NCI-H1092 (cell line): ENCODE results near the gene BTG1.

ENCODE experiments used
- DNase-seq: peaks from one replicate; lab custom pipeline; 2025; lab: John Stamatoyannopoulos, UW

The BTG1 gene, protein sequence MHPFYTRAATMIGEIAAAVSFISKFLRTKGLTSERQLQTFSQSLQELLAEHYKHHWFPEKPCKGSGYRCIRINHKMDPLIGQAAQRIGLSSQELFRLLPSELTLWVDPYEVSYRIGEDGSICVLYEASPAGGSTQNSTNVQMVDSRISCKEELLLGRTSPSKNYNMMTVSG

GRCh38 chr12:92145731-92146496, at the start of gene BTG1:
BTG1 (minus strand) TSS chr12:92145846; CDS start chr12:92145535, 311 bp downstream.
- peak; percentile 98 for DNase-seq

- no peak for DNase-seq
Measured at GRCh38 chr12:92194561-92194960, 48.9 kb upstream of the BTG1 start.

DNA sequence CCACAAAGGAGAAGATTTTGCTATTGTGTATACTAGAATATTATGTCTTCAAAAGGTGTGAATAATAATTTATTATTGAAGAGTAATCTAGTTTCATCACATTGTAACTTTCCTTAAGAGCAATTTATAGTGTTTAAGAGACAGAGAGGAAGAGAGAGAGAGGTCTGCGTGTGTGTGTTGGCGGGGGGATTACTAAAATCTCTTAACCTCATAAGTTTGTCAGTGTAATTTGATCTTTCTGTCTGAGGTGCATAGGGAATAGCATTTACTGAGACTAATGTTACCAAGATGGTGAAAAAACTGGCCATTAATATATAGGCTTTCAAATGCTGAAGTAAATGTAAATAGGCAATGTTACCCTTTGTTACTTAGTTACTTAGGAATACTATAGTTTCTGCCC, 48.2 kb upstream of the BTG1 start:
- DNase-seq = no peak

DNA sequence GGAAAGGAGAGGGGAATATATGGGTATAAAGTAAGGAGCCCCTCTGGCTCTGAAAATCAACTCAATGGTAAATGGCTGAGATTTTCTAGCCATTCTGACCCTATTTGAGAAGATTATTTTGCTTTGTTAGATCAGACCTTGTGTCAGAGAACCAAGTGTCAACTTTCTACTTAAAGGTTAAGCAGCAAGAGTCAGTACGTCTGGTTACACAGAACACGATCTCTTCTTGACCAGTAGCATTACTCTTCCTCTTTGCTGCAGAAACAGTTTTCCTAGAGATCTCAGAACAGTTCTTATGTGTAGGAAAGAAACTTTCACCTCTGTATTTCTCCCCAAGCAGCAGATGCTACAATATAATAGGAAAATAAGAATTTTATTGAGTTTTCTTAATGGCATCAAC, 47.4 kb upstream of the BTG1 start:
- no peak for DNase-seq

DNA sequence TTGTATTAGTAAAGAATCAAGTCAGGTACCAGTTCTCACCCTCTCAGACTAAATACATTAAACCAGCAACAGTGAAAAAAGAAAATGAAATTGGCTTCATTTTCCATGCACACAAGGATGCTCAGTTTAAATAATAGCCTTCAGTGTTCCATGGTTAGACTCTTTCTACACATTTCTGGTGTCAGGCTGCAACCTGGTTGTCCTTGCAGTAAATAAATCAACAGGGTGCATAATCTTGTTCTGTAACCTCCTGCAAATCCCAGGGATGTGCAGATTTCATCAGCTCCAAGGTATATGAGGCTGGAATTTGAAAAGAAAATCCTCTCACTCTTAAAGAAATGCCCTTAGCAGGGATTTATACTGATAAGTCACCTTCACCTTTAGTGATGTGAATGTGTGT, 46.7 kb upstream of the BTG1 start:
- DNase-seq = no peak

GRCh38 chr12:92191061-92191460, 45.4 kb upstream of the BTG1 start:
- DNase-seq = no peak

- no peak for DNase-seq
Measured at GRCh38 chr12:92188517-92189188, 43.0 kb upstream of the BTG1 start.

DNA sequence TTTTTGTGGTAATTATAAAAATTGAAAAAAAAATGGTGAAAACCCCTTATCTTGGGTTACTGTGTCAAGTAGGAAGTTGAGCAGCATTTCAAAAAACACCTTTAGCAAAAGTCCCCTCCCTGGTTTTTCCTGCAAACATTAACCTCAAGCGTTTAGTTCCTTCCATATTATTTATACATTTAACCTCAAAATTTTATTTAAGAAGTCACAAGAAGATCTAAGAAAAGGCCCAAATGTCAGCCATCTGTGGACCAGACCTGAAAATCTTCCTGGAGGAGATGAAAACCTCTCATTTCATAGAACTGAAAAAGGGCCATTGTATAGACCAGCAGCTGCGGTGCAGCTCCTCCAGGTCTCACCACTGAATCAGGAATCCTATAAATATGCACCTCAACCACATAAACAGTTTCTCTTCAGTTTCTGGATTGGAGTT, 40.4 kb upstream of the BTG1 start:
- DNase-seq = no peak

- no peak for DNase-seq
Measured at GRCh38 chr12:92185052-92185451, 39.4 kb upstream of the BTG1 start.

DNA sequence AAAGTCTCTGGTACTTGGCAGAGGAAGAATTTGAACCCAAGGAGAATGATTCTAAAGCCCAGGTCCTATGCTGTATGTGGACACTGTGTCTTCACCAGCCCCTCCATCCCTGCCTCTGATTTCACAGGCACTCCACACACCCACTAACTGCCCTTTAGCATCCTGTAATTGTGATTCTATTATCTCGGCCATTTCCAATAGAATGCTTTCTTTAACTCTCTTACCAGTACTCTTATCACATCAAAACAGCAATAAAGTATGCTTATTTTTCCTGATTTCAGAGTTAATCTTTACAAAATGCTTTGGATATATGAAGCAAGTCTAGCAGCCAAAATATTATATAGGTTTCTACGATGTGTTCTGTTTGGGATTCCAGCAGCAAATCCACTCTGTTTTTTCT, 37.9 kb upstream of the BTG1 start:
- DNase-seq = no peak

DNA sequence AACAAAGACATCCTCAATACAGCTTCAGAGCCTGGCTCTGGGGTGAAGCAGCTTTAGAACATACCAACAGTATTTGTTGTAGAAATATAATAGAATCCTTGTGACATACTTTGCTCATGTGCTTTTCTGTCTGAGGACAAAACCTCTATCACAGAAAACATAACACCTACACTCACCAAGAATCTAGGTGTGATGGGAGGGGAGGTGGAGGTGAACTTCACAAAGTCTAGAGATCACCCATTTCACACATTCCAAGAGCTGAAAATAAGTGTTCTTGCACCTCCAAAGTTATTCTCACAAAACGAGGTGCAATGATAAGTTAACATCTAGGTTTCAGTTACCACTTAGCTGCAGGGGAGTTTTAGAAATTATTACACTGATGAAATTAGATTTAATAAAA, 32.7 kb upstream of the BTG1 start:
- no peak for DNase-seq

GRCh38 chr12:92176646-92177045, 31.0 kb upstream of the BTG1 start:
- no peak for DNase-seq

GRCh38 chr12:92175961-92176360, 30.3 kb upstream of the BTG1 start:
- DNase-seq = no peak

GRCh38 chr12:92170050-92170449, 24.4 kb upstream of the BTG1 start:
- no peak for DNase-seq

- no peak for DNase-seq
Measured at GRCh38 chr12:92167075-92167474, 21.4 kb upstream of the BTG1 start.

GRCh38 chr12:92164712-92165111, 19.1 kb upstream of the BTG1 start:
- no peak for DNase-seq

DNA sequence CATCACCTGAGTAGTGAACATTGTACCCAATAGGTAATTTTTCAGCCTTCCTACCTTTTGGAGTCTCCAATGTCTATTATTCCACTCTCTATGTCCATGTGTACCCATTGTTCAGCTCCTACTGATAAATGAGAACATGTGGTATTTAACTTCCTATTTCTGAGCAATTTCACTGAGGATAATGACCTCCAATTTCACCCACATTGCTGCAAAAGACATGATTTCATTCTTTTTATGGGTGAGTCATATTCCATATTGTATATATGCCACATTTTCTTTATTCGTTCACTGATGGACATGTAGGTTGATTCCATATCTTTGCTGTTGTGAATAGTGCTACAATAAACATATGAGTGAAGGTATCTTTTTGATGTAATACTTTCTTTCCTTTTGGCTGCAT, 16.4 kb upstream of the BTG1 start:
- no peak for DNase-seq

DNA sequence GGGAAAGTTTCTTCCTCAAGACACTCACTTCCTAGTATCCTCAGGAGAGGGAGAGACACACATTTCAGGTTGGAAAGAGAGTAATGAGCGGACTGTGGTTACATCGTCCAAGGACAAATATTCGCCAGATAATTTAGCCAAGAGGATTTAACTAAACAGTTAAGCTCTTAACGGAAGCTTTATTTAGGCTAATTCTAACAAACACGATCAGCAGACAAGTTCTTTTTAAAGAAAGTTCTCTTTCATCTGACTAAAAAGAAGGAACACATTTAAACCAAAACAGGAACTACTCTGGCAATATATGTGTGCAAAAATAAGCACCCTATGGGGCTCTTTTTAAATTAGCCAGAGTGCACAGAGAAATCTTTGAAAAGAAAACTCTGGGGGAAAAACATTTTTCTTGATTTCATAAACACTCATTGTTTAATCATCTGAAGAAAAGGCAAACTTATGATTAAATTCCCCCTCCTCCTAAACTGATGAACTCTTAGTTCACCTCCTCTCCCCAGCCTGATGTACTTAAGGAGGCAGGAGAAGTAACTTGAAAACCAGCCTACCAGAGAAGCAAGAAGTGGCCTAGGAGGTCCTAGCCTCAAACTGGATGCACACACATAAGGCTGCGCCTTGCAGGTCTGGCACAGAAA, 13.3 kb upstream of the BTG1 start:
- no peak for DNase-seq

- no peak for DNase-seq
Measured at GRCh38 chr12:92156704-92157395, 11.2 kb upstream of the BTG1 start.

- no peak for DNase-seq
Measured at GRCh38 chr12:92156139-92156538, 10.5 kb upstream of the BTG1 start.

- no peak for DNase-seq
Measured at GRCh38 chr12:92155733-92156132, 10.1 kb upstream of the BTG1 start.

GRCh38 chr12:92151916-92152315, 6.3 kb upstream of the BTG1 start:
- DNase-seq = no peak
